Kidney (tissue), 14 donors: ENCODE data around the gene CEP63. TPM values are rescaled to one million over a fixed set of nuclear protein-coding genes. Genes with fewer than 3 reads are reported as not detected.
A peak's percentile ranks its signal among the peaks of the same experiment; 100 is the strongest.

Source experiments
- DNase-seq, 5 donors: peaks; one replicate each; pipeline ENCODE4 v3.0.0-alpha.2; 2013 to 2020
- FAIRE-seq: peaks from 2 replicates; lab custom pipeline; 2012; peaks lifted over from hg19 to GRCh38; lab: Jason Lieb, UNC
- H3K27ac ChIP-seq, 2 donors: one replicate each; pipeline ENCODE4 v1.7.0; 2013; ENCODE audit warnings: low read depth in 2 of 2, low read length in 2 of 2, inconsistent platforms in 1 of 2
- H3K27me3 ChIP-seq: one replicate; pipeline ENCODE4 v1.7.1; 2013; ENCODE audit warnings: low read length, inconsistent platforms; ENCODE audit not compliant: control insufficient read depth, insufficient read depth
- H3K36me3 ChIP-seq, 3 donors: one replicate each; pipeline versions ENCODE4 v1.7.0 to v1.7.1; 2013; ENCODE audit warnings: low read length in 3 of 3, control low read depth in 1 of 3, inconsistent platforms in 1 of 3; ENCODE audit not compliant: insufficient read depth in 3 of 3, control insufficient read depth in 2 of 3
- H3K4me1 ChIP-seq, 3 donors: one replicate each; pipeline versions ENCODE4 v1.7.0 to v1.7.1; 2013; ENCODE audit warnings: low read length in 3 of 3, inconsistent platforms in 1 of 3, low read depth in 1 of 3; ENCODE audit not compliant: control insufficient read depth in 2 of 3, insufficient read depth in 2 of 3
- H3K4me3 ChIP-seq, 3 donors: one replicate each; pipeline versions ENCODE4 v1.7.0 to v1.8.1; 2013; ENCODE audit warnings: low read length in 3 of 3, control low read depth in 1 of 3, inconsistent platforms in 1 of 3
- H3K9ac ChIP-seq, 3 donors: one replicate each; pipeline versions ENCODE4 v1.7.0 to v1.7.1; 2013; ENCODE audit warnings: low read length in 3 of 3, control low read depth in 1 of 3, inconsistent platforms in 1 of 3
- H3K9me3 ChIP-seq, 3 donors: one replicate each; pipeline versions ENCODE4 v1.7.0 to v1.7.1; 2013; ENCODE audit warnings: low read length in 3 of 3, control low read depth in 1 of 3, inconsistent platforms in 1 of 3; ENCODE audit not compliant: control insufficient read depth in 2 of 3, insufficient read depth in 1 of 3
- intact Hi-C: fragments of 100-400 bp; cut with DNase I; formaldehyde crosslinking; loops from one replicate; pipeline ENCODE4 v1.11.1; 2022
- polyA plus RNA-seq: library from polyadenylated mRNA; stranded (reverse); fragments of 350-450 nt; fragmentation: Illumina TruSeq; extraction: RNeasy Lipid Tissue Mini Kit (QIAGEN cat#74804); gene quantifications from one replicate; pipeline ENCODE4 v1.2.3, GENCODE V29; 2014; ENCODE audit warnings: low read depth, low replicate concordance; ENCODE audit not compliant: insufficient read depth
- total RNA-seq: library from RNA; stranded (reverse); fragmentation: NEBNext Ultra II Directional; extraction: Animal tissue kit (Norgen Biotek cat#: 25700); gene quantifications from one replicate; pipeline ENCODE4 v1.2.1, GENCODE V29; 2021
- TF ChIP-seq, protein P1 (sequence below): IDR thresholded peaks from 3 replicates; pipeline ENCODE4 v1.5.1; 2012; ENCODE audit warnings: mild to moderate bottlenecking, moderate library complexity, borderline replicate concordance; ENCODE audit not compliant: insufficient read depth; ENCODE audit errors: extremely low read depth
- donor health status: control.
- donor health status: control.
- donor health status: control.
- donor health status: control.
- donor health status: control.
- donor health status: DM: yes; HTN: yes; CAD: no.
- donor health status: Normal renal cell carcinoma (clear cell type).

Gene CEP63
- total and polyA plus RNA-seq, 2 donors from 2014 or later = 19.2 to 19.6 TPM

GRCh38 chr3:134464689-134465365, 21.0 kb upstream of the CEP63 start:
- DNase-seq (peak in 1 of 5 donors; percentile 49), FAIRE-seq (no peak)
- H3K4me3 ChIP-seq = no peak overlapping the region
- H3K4me1 ChIP-seq = peaks cover 3 to 4% (median 4%) of the 10 kb centered on the region in 3 donors
- no peaks in the 10 kb centered on the region for H3K9me3 ChIP-seq
- no peak overlapping the region for H3K9ac ChIP-seq
- no peaks in the 10 kb centered on the region for H3K27me3 ChIP-seq
- intact Hi-C loops = no loop called here
- no peaks in the 10 kb centered on the region for H3K36me3 ChIP-seq
- TF ChIP-seq, protein P1, sequence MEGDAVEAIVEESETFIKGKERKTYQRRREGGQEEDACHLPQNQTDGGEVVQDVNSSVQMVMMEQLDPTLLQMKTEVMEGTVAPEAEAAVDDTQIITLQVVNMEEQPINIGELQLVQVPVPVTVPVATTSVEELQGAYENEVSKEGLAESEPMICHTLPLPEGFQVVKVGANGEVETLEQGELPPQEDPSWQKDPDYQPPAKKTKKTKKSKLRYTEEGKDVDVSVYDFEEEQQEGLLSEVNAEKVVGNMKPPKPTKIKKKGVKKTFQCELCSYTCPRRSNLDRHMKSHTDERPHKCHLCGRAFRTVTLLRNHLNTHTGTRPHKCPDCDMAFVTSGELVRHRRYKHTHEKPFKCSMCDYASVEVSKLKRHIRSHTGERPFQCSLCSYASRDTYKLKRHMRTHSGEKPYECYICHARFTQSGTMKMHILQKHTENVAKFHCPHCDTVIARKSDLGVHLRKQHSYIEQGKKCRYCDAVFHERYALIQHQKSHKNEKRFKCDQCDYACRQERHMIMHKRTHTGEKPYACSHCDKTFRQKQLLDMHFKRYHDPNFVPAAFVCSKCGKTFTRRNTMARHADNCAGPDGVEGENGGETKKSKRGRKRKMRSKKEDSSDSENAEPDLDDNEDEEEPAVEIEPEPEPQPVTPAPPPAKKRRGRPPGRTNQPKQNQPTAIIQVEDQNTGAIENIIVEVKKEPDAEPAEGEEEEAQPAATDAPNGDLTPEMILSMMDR = no peak
- peak overlapping the region in 1 of 2 donors; percentile 49 for H3K27ac ChIP-seq

- Histone ChIP-seq H3K36me3 (no peaks in the 10 kb centered on the region), H3K9ac (no peak overlapping the region), H3K9me3 (no peaks in the 10 kb centered on the region), H3K4me3 (no peak overlapping the region), H3K27me3 (no peaks in the 10 kb centered on the region), H3K4me1 (peaks cover 0 to 4% (median 3%) of the 10 kb centered on the region in 3 donors), H3K27ac (no peak overlapping the region)
- TF ChIP-seq, protein P1 = no peak
- no peak for DNase-seq
- intact Hi-C loops = no loop called here
- no peak for FAIRE-seq
Observed at GRCh38 chr3:134466331-134466730, 19.5 kb upstream of the CEP63 start.

DNA sequence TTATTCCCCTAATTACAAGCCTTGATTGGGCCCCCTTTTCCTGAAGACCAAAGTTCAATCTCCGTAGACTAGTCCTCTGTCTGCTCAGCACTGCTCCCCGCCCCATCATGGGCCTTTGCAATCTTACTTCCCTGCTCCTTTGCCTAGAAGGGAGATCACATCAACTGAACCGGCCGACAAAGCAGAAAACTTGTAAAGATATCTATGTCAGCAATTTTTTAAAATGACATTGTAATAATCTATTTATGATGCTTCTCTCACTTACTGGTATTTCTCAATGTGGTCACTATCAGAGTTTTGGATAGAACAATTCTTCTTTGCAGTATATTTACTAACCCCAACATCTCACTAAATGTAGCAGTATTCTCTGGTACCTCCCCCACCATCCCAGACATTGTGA, 17.3 kb upstream of the CEP63 start:
- Histone ChIP-seq H3K9ac (no peak overlapping the region), H3K27me3 (no peaks in the 10 kb centered on the region), H3K4me3 (no peak overlapping the region), H3K27ac (no peak overlapping the region), H3K9me3 (no peaks in the 10 kb centered on the region), H3K36me3 (no peaks in the 10 kb centered on the region), H3K4me1 (peaks cover 0 to 8% (median 0%) of the 10 kb centered on the region in 3 donors)
- no peak for FAIRE-seq
- intact Hi-C loops = no loop called here
- TF ChIP-seq, protein P1 = no peak
- no peak for DNase-seq
